SIG-M5 treated with dmso at 0.1 percent for 504 hours (cell line): ENCODE results near the gene HNRNPA3.
"Not testable (repeated sequence)": the region's sequence is repeated elsewhere in the genome, so short reads cannot be mapped to it uniquely, and the experiment has no call there.

Source experiments
- DNase-seq: peaks from one replicate; lab custom pipeline; 2025; ENCODE audit not compliant: unreplicated experiment; lab: John Stamatoyannopoulos, UW

Gene HNRNPA3

GRCh38 chr2:177188482-177189469 is 23.8 kb upstream of the HNRNPA3 start:
- no peak for DNase-seq

- DNase-seq = no peak
Observed at GRCh38 chr2:177190941-177191340, 21.7 kb upstream of the HNRNPA3 start.

- no peak for DNase-seq
Observed at GRCh38 chr2:177192788-177193187, 19.8 kb upstream of the HNRNPA3 start.

DNA sequence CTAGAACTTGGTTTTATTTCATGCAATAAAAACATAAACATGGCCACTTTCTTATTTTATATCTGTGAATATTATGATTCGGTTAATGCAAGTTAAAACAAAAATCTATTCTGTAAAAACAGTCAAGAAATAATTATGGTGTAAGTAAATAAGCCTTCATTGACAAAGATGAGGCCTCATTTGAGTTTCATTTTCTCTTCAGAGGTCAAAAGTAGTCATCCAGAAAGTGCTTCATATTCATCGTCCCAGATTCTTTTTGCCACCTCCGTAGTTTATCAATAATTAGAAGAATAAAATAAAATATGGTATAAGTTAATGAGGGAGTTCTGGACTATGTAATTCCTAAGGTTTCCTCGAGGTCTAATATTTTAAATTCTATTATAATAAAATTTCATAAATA is 19.4 kb upstream of the HNRNPA3 start:
- DNase-seq = no peak

- no peak for DNase-seq
Observed at GRCh38 chr2:177195194-177195593, 17.4 kb upstream of the HNRNPA3 start.

GRCh38 chr2:177200419-177200818 is 12.2 kb upstream of the HNRNPA3 start:
- not testable (repeated sequence) for DNase-seq

GRCh38 chr2:177201919-177202346 is 10.7 kb upstream of the HNRNPA3 start:
- no peak for DNase-seq

DNA sequence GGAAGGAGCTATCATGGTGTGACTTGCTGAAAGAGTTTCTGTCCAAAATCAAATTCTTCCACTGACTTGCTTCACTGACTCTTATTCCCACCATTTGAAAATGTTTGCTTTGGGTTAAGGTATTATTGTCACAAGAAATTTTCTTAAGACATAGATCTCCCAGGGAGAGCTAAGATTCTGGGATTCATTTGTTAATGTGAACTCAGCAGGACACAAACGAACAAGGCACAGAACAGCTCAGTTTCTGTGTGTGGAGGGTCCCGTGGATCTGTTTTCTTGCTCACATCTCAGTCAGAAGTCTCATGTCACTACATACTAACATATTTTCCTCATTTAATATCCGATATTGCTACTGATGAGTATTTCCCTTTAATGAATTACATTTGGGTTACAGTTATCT is 8.2 kb upstream of the HNRNPA3 start:
- DNase-seq = no peak

- DNase-seq = no peak
Observed at GRCh38 chr2:177207101-177207500, 5.5 kb upstream of the HNRNPA3 start.

- DNase-seq = no peak
Observed at GRCh38 chr2:177211169-177211568, 1.4 kb upstream of the HNRNPA3 start.

DNA sequence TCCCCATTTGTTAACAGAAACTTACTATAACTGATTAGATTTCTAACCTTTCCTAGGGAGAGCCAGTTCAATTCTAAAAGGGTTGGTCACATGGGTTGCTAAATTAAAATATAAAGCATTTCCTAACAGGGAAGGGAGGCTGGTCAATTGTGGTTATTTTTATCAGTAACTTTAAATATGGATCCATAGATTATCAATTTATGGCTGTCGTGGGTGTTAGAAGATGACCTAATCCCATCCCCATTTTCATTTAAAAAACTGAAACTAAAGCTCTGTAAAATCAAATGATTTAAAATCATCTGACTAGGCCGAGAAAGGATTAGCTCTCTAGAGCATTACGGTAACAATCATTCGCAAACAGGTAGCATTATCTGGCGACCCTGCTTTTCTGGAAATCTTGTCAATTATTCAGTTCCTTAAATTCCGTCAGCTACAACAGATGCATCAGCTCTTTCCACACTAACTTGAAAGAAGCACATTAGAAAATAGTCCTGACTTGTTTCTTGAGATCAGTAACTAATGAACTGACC is 953 bp upstream of the HNRNPA3 start:
- DNase-seq = peak; percentile 33

- peak; percentile 89 for DNase-seq
Observed at GRCh38 chr2:177212891-177213856, 580 bp downstream of the HNRNPA3 start.

- DNase-seq = no peak
Observed at GRCh38 chr2:177217247-177217843, 4.8 kb downstream of the HNRNPA3 start.

- DNase-seq = not testable (repeated sequence)
Observed at GRCh38 chr2:177219787-177220186, 7.2 kb downstream of the HNRNPA3 start.

DNA sequence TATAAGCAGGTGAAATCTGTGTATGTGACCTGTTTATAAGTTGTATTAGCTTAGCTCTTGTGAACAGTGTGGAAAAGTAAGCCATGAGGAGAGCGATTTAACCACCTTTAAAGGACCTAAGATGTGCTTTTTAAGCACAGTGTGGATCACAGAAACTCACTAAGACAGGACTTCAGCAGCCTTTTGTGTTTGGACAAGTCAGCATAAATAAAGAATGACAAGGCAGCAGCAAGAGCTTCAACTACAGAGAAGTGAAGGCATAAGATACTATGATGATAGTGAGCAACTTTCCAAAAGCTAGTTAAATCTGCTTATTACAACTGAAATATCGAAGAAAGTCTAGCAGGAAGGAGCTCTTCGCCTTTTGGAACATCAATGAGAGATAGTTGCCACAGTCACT is 8.9 kb downstream of the HNRNPA3 start:
- no peak for DNase-seq

DNA sequence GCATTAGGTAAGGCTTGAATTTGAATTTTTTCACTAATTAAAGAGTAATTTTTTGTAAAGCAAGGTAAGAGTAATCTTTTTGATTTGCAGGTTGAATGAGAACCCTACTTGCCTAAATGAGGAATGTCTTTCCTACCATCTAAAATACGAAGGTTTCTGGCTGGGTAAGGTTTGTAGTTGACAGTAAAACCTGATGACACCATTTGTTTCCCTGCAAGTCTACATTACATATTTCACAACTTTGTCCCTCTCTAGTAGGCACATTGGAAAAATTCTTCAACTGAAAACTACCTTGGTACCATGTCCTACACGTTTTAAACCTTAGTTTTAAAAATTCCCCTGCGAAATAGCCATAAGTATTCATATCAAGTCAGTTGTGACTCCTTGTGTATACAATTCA is 9.4 kb downstream of the HNRNPA3 start:
- no peak for DNase-seq

GRCh38 chr2:177223436-177223835 is 10.8 kb downstream of the HNRNPA3 start:
- not testable (repeated sequence) for DNase-seq

DNA sequence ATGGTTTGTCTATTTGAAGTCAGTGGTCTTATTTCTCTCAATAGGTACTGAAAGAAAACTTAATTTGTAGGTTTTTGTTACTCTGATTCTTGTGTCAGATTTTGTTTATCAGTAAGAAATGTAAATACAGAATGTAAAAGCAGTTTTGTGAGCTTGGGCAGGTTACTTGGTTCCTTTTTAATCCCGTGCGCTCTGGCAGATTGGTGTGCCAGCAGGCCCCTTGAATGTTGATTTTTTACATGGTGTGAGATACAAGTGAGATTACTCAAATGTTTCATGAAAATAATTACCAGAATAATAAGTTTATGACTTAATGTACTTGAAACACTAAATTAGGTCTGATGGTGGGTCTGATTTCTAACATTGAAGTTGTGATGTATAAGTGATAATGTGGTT is 13.4 kb downstream of the HNRNPA3 start:
- no peak for DNase-seq

DNA sequence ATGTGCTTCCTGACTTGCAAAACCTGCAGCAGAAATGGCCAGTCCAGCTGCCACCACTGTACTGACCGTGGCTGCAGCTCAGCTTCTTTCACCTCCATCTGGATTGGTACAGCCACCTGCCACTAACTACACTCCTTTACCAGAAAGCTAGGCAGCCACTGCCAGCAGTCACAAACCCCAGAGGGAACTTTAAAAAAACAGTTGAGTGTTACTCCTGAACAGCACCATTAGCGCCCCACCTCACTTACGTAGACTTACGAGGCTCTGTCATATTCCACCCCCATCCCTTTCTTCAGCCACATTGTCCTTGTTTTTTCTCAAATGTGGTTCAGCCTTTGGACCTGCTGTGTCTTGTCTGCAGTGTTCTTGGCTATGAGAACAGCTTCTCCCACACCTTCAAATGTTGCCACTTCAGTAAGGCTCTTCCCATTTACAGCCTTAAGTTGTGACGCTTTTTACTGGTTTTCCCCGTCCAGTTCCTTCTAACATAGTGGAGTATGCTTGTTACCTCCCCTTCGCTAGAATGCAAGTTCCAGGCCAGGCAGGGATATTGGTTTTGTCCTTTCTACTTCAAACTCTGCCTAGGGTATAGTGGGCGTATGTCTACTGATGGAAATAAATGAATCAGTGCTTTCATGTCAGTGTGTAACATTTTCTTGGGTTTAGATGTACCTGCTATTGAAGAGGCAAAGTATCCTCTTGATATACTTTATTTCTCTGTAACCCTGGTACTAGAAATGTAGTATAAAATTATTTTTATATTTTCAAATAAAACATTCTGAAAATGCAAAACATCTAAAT is 17.0 kb downstream of the HNRNPA3 start:
- no peak for DNase-seq

DNA sequence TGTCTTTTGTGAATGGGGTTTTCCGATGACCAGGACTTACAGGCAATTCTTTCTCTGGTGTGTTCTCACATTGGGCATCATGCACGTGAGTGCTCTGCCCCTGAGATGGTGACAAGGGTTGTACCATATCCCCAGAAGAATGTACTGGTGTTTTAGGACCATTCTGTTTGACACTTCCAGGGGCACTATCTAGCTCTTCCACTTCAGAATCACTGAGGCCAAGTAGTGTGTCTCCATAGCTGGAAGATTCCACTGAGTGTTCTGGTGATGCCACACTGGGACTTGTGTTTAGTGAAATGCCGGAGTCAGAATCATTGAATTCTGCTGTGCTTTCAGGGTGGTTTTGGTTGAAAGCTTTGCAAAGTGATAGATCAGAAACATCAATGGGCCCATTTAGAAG is 18.7 kb downstream of the HNRNPA3 start:
- no peak for DNase-seq
